ENCODE data around the gene PAWR. TPM values are rescaled to one million over a fixed set of nuclear protein-coding genes. Genes with fewer than 3 reads are reported as not detected.
A peak's percentile ranks its signal among the peaks of the same experiment; 100 is the strongest.

PAWR gene
- total RNA-seq, 3 donors from 2014 or later (not counting 1 experiment from before 2014, with no cell fraction given), result 3.2 to 8.1 (median 5.3) TPM

- peak overlapping the region in 1 of 2 donors; percentile 52 for H3K27ac Mint-ChIP-seq
- H3K36me3 Mint-ChIP-seq, result no peaks in the 10 kb centered on the region
- Histone ChIP-seq H3K27me3 (ENCODE audit: control insufficient read depth, insufficient read depth, low read length) (peaks cover 2% of the 10 kb centered on the region), H3K27ac (ENCODE audit: low read length) (no peak overlapping the region), H3K36me3 (ENCODE audit: control insufficient read depth, insufficient read depth, low read length) (no peaks in the 10 kb centered on the region), H3K4me3 (ENCODE audit: low read length) (peak overlapping the region; percentile 45), H3K4me1 (ENCODE audit: control insufficient read depth, insufficient read depth, low read length) (peaks cover 16% of the 10 kb centered on the region), H3K9me3 (ENCODE audit: control insufficient read depth, insufficient read depth, low read length) (no peaks in the 10 kb centered on the region)
- ATAC-seq, result no peak
- H3K4me3 Mint-ChIP-seq, result peak overlapping the region; percentile 85
- DNase-seq, result peak in 1 of 2 donors; percentile 8
- no peaks in the 10 kb centered on the region for H3K9me3 Mint-ChIP-seq
- TF ChIP-seq, protein P1, sequence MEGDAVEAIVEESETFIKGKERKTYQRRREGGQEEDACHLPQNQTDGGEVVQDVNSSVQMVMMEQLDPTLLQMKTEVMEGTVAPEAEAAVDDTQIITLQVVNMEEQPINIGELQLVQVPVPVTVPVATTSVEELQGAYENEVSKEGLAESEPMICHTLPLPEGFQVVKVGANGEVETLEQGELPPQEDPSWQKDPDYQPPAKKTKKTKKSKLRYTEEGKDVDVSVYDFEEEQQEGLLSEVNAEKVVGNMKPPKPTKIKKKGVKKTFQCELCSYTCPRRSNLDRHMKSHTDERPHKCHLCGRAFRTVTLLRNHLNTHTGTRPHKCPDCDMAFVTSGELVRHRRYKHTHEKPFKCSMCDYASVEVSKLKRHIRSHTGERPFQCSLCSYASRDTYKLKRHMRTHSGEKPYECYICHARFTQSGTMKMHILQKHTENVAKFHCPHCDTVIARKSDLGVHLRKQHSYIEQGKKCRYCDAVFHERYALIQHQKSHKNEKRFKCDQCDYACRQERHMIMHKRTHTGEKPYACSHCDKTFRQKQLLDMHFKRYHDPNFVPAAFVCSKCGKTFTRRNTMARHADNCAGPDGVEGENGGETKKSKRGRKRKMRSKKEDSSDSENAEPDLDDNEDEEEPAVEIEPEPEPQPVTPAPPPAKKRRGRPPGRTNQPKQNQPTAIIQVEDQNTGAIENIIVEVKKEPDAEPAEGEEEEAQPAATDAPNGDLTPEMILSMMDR (IDR thresholded peaks at IDR 0.05), result no peak
- 6% methylated on average over 4 of the region's 6 CpGs for WGBS (ENCODE audit: insufficient coverage)
- H3K4me1 Mint-ChIP-seq, result peaks cover 17 to 20% of the 10 kb centered on the region in 2 donors
- intact Hi-C loops (cut with micrococcal nuclease), result no loop called here
- H3K27me3 Mint-ChIP-seq (ENCODE audit: low read depth in 2 of 2), result peaks cover 25 to 30% of the 10 kb centered on the region in 2 donors
Observed at GRCh38 chr12:79688376-79689060, 2.2 kb downstream of the PAWR start.

DNA sequence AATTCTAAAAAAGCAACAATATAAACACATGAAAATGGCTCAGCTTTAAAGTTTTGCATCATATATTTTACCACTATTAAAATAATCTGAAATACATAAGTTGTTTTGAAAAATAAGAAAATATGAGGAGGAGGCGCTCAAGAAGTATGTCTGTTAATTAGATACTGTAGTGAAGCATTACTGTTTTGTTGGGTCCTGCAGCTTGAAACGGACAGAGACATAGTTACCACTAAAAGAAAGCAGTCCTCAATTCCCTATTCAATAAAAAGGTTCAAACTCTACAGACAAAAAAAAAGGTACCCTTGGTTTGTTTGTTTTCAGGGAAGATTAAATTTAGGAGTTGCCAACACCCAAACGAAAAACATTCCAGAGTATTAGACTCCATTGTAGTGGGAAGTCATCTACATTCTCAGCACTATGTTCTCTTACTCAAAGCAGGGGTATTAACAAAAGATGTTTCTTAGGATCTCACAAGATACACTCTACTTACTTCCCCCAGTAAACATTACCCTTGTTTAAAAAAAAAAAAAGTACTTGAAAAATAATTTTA lies 3.0 kb downstream of the PAWR start:
- Mint-ChIP-seq H3K36me3 (no peaks in the 10 kb centered on the region), H3K27ac (no peak overlapping the region), H3K9me3 (no peaks in the 10 kb centered on the region), H3K4me1 (peaks cover 17 to 20% of the 10 kb centered on the region in 2 donors), H3K27me3 (ENCODE audit: low read depth in 2 of 2) (peaks cover 23 to 30% of the 10 kb centered on the region in 2 donors), H3K4me3 (peak overlapping the region; percentile 49)
- DNase-seq, result no peak
- TF ChIP-seq, protein P1 (IDR thresholded peaks at IDR 0.05), result no peak
- no peak for ATAC-seq
- Histone ChIP-seq H3K4me1 (ENCODE audit: control insufficient read depth, insufficient read depth, low read length) (peaks cover 16% of the 10 kb centered on the region), H3K27me3 (ENCODE audit: control insufficient read depth, insufficient read depth, low read length) (peaks cover 2% of the 10 kb centered on the region), H3K9me3 (ENCODE audit: control insufficient read depth, insufficient read depth, low read length) (no peaks in the 10 kb centered on the region), H3K4me3 (ENCODE audit: low read length) (no peak overlapping the region), H3K36me3 (ENCODE audit: control insufficient read depth, insufficient read depth, low read length) (no peaks in the 10 kb centered on the region), H3K27ac (ENCODE audit: low read length) (no peak overlapping the region)
- WGBS (ENCODE audit: insufficient coverage), result no CpG with 5 or more reads among the region's 3 CpGs
- intact Hi-C loops (cut with micrococcal nuclease), result no loop called here

- no peak for DNase-seq
- ATAC-seq, result no peak
- no peaks in the 10 kb centered on the region for H3K36me3 ChIP-seq (ENCODE audit: control insufficient read depth, insufficient read depth, low read length)
- no peak overlapping the region for H3K4me3 ChIP-seq (ENCODE audit: low read length)
- no peaks in the 10 kb centered on the region for H3K36me3 Mint-ChIP-seq
- no peaks in the 10 kb centered on the region for H3K9me3 Mint-ChIP-seq
- intact Hi-C loops (cut with micrococcal nuclease), result no loop called here
- 63% methylated on average over 1 of the region's 2 CpGs for WGBS (ENCODE audit: insufficient coverage)
- TF ChIP-seq, protein P1 (IDR thresholded peaks at IDR 0.05), result no peak
- H3K4me1 Mint-ChIP-seq, result peaks cover 14 to 16% of the 10 kb centered on the region in 2 donors
- peaks cover 2% of the 10 kb centered on the region for H3K27me3 ChIP-seq (ENCODE audit: control insufficient read depth, insufficient read depth, low read length)
- no peak overlapping the region for H3K27ac Mint-ChIP-seq
- no peaks in the 10 kb centered on the region for H3K9me3 ChIP-seq (ENCODE audit: control insufficient read depth, insufficient read depth, low read length)
- peaks cover 12% of the 10 kb centered on the region for H3K4me1 ChIP-seq (ENCODE audit: control insufficient read depth, insufficient read depth, low read length)
- peaks cover 16 to 30% of the 10 kb centered on the region in 2 donors for H3K27me3 Mint-ChIP-seq (ENCODE audit: low read depth in 2 of 2)
- no peak overlapping the region for H3K27ac ChIP-seq (ENCODE audit: low read length)
- no peak overlapping the region for H3K4me3 Mint-ChIP-seq
Observed at GRCh38 chr12:79686171-79686570, 4.6 kb downstream of the PAWR start.

All from natural killer cell (primary cell).